Fibroblast of skin of right quadriceps (primary cell): ENCODE measurements around the gene NRG4.
A peak's percentile ranks its signal among the peaks of the same experiment; 100 is the strongest.
"Not testable (repeated sequence)": the region's sequence is repeated elsewhere in the genome, so short reads cannot be mapped to it uniquely, and the experiment has no call there.

Experiments used
- DNase-seq: peaks from one replicate; pipeline ENCODE4 v3.0.0-alpha.2; 2013

The NRG4 gene

DNA sequence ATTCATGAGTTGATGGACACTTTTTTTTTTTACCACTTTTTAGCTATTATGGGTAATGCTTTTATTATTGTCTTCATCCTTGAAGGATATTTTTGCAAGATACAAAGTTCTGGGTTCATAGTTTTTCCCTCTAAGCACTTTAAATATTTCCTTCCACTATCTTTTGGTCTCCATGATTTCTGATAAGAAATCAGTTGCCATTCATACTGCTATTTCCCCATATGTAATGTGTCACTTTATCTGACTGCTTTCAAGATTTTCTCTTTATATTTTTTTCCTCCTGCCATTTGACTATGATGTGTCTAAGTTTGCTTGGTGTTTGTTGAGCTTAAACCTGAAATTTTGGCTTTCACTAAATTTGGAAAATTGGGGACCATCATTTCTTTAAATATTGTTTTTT lies 19.3 kb downstream of the NRG4 start:
- DNase-seq: no peak

DNA sequence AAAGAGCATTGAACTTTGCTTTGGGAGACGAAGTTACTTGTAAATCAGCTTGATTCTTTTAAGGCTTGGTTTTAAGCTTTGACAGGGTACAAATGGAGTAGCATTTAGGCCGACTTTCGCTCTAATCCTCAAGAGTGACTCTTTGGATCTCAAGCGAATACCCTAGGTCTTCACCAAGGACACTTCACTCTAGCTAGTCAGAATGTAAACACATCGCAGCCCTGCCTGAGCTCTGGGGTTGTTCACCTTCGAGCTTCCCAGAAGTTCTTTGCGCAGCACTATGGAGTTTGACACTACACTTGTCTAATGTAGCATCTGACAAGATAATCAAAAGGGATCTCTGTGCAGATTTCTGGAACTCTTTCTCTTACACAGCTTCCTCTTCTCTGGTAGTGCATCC lies 22.3 kb downstream of the NRG4 start:
- DNase-seq: no peak

DNA sequence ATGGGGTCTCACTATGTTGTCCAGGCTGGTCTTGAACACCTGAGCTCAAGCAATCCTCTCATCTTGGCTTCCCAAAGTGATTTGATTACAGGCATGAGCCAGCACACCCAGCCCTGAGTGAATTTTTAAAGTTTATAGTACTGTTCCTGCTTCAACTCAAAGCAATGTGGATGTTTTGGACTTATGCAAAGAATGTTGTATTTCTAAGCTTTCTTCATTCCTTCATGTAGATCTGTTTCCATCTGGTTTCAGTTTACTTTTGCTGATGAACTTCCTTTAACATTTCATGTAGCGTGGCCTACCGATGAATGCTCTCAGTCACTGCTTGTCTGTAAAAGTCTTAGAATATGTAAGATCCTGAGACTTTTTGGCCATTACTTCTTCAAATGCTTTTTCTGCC lies 23.2 kb downstream of the NRG4 start:
- DNase-seq: peak; percentile 48

DNA sequence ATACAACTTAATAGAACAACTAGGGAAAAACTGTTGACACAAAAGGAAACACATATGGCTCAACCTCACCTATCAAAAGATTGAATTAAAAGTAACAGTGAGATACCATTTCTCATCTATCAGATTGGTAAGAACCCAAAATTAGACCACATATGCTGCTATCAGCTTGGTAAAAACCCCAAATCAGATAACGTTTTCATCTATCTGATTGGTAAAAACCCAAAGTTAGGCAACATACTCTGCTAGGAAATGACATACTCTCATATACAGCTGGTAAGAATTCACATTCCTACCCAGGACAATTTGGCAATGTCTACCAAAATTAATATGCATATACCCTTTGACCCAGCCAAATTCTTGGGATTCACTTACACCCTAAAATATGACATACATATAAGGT lies 26.3 kb downstream of the NRG4 start:
- DNase-seq: no peak

DNA sequence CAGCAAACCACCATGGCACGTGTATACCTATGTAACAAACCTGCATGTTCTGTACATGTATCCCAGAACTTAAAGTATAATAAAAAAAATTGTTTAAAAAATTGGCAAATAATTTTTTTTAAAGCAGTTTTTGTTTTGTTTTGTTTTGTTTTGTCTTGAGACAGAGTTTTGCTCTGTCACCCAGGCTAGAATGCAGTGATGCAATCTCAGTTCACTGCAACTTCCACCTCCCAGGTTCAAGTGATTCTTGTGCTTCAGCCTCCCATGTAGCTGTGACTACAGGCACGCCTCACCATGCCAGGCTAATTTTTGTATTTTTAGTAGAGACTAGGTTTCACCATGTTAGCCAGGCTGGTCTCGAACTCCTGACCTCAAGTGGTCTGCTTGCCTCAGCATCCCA lies 27.5 kb downstream of the NRG4 start:
- not testable (repeated sequence) for DNase-seq

DNA sequence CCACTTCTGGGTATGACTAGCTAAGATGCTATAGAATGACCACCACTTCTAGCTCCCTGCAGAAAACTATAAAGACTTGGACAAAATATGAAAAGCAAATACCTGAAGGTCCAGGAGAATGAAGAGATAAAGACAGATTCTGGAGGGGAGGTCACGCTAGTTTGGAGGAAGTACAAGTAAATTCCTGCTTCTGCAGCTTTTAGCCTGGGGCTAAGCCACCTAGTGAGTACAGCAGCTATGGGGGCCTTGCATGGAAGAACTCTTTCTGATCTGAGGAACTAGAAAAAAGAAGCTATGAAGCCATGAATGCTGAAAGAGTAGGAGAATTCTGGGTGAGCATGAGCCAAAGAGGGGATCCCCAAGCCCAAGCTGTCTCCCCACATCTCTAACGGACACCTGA lies 29.8 kb downstream of the NRG4 start:
- DNase-seq: no peak

DNA sequence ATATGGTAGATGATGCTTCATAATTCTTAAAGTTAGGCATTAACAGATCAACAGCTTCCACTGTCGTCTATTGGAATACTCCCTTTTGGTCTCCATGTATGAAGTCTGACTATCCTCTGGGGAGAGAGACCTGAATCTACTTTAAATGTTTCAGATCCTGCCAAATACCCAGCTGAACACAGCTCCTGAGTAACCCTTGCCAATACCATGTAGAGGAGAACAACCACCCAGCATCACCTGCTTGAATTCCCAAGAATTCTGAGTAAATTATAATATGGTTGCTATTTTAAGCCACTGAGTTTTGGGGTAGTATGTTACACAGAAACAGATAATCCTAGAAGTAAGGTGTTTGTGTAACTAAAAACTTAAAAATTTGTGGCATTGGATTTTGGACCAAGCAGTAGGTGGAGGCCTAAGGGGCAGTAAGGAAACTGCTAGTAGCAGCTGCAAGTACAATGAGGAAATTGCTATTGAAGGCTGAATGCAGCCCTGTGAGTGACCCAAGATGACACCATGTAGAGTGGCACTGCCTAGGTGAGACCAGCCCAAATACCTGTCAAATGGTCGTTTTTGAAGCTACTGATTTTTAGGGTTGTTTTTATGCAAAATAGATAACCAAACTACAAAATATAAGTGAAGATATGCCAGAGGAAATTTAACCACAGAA lies 30.9 kb downstream of the NRG4 start:
- no peak for DNase-seq

DNA sequence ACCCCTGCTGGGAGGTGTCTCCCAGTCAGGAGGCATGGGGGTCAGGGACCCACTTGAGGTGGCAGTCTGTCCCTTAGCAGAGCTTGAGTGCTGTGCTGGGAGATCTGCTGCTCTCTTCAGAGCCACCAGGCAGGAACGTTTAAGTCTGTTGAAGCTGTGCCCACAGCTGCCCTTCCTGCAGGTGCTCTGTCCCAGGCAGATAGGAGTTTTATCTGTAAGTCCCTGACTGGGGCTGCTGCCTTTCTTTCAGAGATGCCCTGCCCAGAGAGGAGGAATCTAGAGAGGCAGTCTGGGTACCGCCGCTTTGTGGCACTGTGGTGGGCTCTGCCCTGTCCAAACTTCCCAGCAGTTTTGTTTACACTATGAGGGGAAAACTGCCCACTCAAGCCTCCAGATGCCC lies 35.5 kb downstream of the NRG4 start:
- DNase-seq: not testable (repeated sequence)

DNA sequence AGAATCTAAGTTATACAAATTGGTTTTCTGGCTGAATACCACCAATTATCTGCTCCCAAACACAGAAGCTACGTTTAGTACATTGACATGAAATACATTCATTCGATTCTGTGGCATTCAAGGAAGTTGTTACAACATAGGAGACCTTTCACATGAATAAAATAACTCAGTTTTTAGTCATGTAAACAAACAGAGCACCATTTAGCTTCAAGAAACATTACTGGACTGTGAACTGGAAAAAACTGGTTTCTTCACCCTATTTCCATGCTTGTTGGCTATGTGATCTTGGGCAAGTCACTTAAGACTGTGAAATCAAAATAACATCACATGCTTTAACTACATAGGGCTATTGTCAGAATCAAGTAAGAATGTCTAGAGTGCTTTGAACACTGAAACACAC lies 46.2 kb downstream of the NRG4 start:
- peak; percentile 24 for DNase-seq

DNA sequence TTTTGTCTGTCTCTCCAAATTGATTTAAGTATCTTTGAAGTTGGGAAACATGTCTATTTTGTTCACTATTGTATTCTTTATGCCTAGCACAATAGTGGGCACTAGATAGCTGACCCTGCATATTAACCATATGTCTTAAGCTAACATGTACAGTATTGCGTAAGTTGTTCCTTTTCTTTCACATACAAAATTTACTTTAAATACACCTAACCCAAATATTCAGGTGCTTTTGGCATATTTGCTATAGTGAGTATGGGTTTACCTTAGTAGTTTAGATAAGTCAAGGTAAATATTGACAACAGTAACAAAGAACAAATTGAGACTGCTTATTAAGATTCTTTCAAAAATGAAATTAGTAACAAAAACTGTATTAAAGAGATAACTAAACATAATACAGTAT lies 50.9 kb downstream of the NRG4 start:
- no peak for DNase-seq

DNA sequence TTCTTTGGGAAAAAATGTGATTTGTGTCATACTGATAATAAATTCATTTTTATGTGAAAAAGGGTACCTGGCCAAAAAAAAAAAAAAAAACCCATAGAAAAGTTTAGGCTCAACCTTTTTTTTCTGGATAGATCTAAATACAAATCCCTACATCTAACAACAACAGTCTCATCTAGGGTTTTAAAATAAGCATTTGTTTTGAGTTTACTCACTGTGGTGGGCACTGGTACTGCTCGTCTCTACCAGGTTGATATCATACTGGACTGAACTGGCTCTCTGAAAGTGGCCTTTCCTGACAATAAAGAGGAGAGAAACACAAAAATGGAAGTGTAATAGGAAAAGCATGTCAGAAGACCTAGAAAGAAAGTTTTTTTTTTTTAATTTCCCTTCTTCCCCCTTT lies 56.5 kb downstream of the NRG4 start:
- DNase-seq: no peak

DNA sequence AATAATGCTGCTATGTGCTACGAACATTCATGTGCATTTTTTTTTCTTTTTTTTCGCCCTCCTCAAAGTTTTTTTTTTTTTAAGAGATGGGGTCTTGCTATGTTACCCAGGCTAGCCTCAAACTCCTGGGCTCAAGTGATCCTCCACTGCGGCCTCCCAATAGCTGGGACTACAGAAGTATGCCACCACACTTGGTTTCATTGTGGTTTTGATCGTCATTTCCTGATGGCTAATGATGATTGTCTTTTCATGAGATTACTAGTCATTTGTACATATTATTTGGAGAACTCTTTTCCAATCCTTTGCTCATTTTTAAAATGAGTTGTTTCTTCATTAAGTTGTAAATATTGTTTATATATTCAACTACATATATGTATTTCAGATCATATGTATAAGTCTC lies 59.7 kb downstream of the NRG4 start:
- no peak for DNase-seq

DNA sequence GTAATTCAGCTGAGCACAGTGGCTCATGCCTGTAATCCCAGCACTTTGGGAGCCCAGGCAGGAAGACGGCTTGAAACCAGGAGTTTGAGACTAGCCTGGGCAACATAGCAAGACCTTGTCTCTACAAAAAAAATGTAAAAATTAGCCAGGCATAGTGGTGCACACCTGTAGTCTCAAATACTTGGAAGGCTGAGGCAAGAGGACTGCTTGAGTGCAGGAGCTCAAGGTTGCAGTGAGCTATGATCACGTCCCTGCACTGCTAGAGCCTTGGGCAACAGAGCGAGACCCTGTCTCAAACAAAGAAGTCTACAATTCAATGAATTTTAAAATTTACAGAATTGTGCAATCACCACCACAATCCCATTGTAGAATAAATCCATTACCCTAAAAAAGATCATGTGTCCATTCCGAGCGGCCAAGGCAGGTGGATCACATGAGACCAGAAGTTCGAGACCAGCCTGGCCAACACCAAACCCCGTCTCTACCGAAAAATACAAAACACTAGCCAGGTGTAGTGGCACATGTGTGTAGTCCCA lies 63.4 kb downstream of the NRG4 start:
- DNase-seq: no peak

DNA sequence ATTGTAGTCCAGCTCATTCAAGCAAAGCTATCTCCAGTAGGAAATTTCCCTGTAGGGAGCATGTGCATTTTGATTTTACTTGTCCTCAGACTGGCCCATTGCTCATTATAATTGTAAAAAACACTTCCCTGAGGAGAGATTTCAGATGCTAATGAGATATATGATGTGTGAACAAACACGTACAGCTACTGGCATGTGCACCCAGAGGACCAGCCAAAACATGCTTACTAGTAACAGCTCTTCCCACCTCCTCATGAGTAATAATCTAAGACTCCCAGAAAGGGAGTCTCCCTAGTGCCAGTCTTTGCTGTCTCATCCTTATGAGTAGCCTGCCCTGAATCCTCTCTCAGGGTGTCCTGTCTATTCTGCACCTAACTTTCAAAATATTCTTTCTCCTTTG lies 65.1 kb downstream of the NRG4 start:
- peak; percentile 84 for DNase-seq

DNA sequence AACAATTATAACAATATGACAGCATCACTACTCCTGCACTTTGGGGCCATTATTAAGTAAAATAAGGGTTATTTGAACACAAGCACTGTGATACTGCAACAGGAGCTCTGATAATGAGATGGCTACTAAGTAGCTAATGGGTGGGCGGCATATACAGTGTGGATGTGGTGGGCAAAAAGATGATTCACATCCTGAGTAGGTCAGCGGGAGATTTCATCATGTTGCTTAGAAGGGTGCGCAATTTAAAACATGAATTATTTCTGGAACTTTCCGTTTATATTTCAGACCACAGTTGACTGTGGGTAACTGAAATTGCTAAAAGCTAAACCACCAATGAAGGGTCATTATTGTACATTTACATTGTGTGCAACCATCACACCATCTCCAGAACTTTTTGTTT lies 66.3 kb downstream of the NRG4 start:
- DNase-seq: peak; percentile 64

DNA sequence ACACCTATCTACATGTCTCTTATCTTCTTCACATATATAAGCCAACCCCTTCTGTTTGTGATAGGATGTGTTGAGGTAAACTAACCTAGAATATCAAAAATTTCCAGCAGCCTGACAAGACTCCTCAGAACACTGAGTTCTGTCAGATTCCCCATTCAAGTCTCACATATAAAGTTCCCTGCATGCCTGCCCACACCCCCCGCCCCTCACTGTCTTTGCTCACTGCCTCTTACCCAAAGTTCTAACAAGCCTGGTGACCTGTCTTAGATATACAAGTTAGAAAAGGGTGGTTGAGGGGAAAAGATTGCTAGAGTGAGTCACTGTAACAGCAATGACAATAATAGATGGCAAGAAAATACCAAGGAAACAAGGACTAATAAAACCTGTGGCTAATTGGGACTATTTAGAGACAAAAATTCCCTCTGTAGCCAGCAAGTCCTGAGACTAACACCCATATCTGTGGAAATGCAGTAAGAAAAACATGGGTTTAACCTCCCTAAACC lies 68.5 kb downstream of the NRG4 start:
- DNase-seq: peak; percentile 15

DNA sequence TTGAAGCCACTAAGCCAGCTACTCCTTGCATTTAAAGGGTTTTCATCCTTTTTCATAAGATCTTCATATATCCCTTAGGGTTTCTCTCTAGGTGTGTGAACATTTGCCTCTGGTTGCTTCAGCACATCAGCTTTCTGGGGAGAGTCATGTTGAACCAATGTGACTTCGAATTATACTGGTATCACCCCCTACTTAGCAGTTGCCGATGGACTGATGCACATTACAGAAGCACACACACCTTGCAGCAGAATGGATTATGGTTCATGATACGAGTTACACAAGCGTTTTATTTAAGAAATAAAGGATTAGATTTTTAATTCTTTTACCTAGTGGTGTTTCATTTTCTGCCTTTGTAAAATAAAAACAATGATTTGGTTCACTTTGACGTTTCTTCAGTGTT lies 69.0 kb downstream of the NRG4 start:
- no peak for DNase-seq

DNA sequence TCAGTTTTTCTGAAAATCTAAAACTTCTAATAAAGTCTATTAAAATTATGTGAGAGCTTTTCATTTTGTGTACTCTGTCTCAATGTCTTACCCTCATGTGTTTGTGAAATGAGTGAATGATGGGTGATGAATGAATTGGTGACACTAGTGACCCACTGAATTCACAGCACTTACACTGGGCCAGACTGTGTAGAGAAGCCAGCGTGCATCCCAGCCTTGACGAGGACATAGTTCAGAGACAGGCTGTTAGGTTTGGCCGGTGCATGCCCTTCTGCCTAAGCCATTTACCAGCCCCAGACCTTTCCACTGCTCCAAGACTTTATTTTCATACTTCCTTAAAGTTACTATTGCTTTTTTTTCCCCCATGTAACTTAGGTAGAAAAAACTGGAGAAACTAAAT lies 69.8 kb downstream of the NRG4 start:
- DNase-seq: no peak

DNA sequence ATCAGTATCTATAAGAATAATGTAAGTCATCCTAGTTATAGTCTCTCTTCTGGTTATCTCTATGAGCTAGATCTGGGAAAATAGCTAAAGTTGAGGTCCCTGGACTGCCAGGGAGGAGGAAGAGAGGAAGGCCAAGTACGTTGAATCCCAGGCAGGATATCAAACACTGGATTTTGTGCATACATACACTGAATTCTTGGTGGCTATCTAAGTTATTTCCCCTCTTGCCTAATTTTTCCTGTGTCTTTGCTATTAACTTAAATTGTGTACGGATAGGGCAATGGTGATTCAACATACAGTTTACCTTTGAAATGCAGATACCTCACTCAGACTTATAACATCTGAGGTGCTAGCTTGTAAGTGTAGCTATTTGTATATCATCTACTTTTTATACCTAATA lies 81.4 kb downstream of the NRG4 start:
- DNase-seq: no peak

DNA sequence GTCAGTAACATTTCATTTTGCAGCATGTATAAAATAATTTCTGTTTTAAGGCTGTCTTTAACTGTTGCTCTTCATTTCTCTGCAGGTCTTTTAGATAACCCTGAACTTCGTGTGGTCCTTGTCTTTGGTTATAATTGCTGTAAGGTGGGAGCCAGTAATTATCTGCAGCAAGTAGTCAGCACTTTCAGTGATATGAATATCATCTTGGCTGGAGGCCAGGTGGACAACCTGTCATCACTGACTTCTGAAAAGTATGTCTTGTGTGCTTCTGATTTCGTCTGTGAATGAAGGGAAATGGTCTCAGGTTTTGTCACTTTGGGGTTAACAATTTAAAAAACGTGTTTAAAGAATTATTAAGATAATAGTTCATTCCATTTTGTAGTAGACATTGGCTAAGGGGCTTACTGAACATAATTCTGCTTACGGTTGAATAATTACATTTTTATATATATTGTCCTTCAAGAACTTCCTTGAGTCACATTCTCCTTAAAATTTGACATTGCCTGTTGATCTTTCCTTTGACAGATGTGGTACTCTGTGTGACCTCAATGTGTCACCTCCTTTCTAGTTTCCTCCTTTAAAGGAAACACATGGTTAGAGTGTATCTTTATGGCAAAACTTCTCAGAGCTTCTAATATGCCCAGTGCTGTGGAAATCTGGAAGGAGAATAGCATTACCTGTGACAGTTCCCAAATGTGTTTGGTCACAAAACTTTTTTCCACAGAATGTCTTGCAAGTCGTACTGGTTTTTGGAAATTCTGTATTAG lies 82.2 kb downstream of the NRG4 start:
- DNase-seq: no peak

DNA sequence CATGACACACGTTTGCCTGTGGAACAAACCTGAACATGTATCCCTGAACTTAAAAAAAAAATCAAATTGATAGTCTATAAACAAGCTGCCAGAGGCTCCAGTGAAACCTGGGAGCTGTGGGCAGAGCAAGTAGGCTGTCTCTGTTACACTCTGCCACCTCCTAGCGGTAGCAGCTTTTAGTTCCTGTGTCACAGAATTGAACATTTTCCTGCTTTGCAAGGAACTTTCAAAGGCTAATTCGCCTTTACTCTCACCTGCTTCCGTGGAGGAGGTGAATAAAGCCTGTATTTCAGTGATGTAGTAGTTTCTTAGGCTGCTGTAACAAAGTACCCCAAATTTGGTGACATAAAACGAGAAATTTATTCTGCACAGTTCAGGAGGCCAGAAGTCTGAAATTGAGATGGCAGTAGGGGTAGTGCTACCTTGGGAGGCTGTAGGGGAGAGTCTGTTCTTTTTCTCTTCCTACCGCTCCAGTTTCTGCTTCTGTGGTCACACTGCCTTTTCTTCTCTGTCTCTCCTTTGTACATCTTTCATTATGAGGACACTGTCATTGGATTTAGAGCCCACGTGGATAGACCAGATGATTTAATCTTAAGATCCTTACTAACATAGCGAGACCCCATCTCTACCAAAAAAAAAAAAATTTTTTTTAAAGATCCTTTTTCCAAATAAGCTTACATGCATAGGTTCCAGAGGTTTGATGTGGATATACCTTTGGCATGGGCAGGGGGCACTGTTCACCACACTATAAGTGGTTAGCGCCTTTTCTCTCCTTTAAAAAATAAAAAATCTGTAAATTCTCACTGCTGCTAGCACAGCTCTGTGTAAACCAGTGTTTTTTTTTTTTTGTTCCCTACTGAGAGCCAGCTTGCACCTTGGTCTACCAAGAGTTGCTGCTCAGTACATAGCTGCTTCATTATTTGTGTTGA lies 83.3 kb downstream of the NRG4 start:
- peak; percentile 18 for DNase-seq

DNA sequence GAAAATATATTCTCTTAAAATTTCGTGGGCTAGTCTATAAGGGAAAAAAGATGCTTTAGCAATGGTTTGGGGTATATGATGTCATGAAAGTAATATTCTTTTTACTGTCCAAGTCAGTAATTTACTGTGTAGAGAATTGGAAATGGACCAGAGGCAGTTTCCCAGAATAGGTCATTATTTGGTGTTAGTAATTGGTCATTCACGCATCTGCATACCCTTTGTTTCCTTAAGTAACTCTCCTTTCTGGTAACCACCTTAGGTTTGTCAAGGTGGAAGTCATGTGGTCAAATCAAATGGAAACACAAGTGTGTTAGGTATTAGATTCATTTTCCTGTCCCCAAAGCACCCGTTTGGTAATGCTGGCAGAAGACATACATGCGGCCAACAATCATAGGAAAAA lies 84.6 kb downstream of the NRG4 start:
- no peak for DNase-seq

DNA sequence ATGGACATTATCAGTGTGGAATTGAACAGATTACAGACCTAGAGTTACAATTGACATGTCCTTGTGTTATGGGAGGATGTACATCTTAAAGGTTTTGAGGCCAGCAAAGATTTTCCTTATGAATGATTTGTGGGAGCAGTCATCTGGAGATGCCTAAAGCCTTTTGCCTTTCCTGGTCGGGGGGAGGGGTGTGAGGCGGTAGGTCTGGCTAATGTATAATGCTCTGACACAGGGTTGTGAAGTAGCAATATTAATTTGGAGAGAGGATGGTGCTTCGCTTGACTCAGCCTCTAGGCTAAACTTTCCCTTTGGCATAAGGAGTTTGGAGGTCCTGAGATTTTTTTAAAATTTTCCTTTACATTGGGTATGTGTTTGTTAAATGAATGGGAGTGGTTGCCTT lies 85.3 kb downstream of the NRG4 start:
- DNase-seq: no peak
